SU-DHL-6 (cell line): ENCODE results near the gene TUBAL3.

Experiments
- EZH2phosphoT487 ChIP-seq: fragments of 200-600 bp; sonication (generic), shearing (Covaris generic); conservative IDR thresholded peaks from 2 replicates; pipeline ENCODE4 v1.6.1; 2018; ENCODE audit warnings: mild to moderate bottlenecking, antibody characterized with exemption, low read length, moderate library complexity, mixed read lengths
- TF ChIP-seq, protein P1 (sequence below): fragments of 200-600 bp; sonication (generic); IDR thresholded peaks from one replicate; pipeline ENCODE4 v1.5.1; 2017; ENCODE audit warnings: antibody characterized with exemption, mild to moderate bottlenecking, low read length, moderate library complexity; ENCODE audit not compliant: insufficient read depth, poor library complexity, severe bottlenecking

- TF ChIP-seq, protein P1, sequence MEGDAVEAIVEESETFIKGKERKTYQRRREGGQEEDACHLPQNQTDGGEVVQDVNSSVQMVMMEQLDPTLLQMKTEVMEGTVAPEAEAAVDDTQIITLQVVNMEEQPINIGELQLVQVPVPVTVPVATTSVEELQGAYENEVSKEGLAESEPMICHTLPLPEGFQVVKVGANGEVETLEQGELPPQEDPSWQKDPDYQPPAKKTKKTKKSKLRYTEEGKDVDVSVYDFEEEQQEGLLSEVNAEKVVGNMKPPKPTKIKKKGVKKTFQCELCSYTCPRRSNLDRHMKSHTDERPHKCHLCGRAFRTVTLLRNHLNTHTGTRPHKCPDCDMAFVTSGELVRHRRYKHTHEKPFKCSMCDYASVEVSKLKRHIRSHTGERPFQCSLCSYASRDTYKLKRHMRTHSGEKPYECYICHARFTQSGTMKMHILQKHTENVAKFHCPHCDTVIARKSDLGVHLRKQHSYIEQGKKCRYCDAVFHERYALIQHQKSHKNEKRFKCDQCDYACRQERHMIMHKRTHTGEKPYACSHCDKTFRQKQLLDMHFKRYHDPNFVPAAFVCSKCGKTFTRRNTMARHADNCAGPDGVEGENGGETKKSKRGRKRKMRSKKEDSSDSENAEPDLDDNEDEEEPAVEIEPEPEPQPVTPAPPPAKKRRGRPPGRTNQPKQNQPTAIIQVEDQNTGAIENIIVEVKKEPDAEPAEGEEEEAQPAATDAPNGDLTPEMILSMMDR: no peak
- TF ChIP-seq EZH2phosphoT487: no peak
Measured at GRCh38 chr10:5395168-5395567, 9.5 kb downstream of the TUBAL3 start.
